ENCODE results near the gene SHC1. TPM values are rescaled to one million over a fixed set of nuclear protein-coding genes. Genes with fewer than 3 reads are reported as not detected.
"Not testable (repeated sequence)": the region's sequence is repeated elsewhere in the genome, so short reads cannot be mapped to it uniquely, and the experiment has no call there.

SHC1 gene
- total RNA-seq, 1 donor from 2014 or later = 73.2 TPM

DNA sequence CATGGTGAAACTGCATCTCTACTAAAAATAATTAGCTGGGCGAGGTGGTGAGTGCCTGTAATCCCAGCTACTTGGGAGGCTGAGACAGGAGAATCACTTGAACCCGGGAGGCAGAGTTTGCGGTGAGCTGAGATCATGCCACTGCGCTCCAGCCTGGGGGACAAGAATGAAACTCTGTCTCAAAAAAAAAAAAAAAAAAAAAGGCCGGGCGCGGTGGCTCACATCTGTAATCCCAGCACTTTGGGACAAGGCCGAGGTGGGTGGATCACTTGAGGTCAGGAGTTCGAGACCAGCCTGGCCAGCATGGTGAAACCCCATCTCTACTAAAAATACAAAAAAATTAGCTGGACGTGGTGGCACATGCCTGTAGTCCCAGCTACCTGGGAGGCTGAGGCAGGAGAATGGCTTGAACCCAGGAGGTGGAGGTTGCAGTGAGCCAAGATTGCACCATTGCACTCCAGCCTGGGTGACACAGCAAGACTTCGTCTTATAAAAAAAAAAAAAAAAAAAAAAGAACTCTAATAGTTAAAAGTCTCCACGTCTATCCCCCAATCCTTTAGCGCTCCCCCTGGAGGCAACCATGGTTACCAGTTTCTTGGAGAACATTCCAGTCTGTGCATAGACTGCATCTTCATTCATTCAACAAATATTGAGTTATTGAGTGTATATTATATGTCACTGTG, 24.9 kb upstream of the SHC1 start:
- peak; percentile 80 for DNase-seq (ENCODE audit: low spot score)

- no peak for DNase-seq (ENCODE audit: low spot score)
These were observed 24.0 kb upstream of the SHC1 start for GRCh38 chr1:154994591-154994990.

DNA sequence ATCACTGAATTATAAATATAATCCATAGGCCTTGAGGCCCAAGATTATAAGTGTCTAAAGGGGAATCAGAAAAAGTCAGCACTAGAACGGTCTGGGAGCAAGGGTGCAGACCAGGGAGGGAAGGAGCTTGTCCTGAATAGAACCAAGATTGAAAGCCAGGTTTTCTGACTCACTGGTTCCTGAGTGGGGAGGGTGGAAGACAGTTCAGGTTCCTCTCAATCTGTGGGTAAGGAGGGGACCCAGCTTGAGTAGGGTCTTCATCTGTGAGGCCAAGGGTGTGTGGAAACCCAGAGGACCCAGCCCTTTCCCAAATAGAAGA, 23.7 kb upstream of the SHC1 start:
- DNase-seq (ENCODE audit: low spot score) = no peak

DNA sequence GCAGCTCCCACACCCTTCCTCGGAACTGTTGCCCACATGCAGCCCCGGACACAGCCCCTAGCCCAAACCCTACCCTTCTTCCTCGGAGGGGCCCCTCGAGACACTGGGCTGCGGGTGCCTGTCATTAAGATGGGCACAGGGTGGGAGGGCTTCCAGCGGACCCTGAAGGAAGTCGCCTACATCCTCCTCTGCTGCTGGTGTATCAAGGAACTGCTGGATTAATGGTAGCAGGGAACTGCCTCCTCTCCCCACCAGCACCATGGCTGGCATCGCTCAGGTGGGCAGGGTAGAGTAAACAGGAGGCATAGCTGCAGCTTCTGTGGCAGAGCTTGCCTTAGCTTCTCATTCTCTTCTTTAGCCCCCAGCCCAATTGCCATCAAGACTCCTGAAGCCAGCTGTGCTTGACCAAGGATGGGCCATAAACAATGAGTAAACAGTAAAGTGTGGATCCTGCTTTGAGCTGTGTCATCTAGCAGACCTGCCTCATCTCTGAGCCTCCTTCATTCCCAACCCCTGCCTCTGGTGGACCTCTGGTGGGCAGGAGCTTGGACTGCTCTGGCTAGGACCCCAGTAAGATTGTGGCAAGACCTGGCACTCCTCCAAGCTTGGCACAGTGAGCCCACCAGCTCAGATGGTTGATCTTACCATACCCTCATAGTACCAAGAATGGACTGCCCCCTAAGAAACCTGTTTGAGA, 23.2 kb upstream of the SHC1 start, which contains the start of gene LENEP:
LENEP (plus strand) TSS at position 15 of the 697 bp plus-strand sequence; CDS start at position 37, 22 bp downstream.
- no peak for DNase-seq (ENCODE audit: low spot score)

GRCh38 chr1:154992721-154993571, 22.4 kb upstream of the SHC1 start:
- DNase-seq (ENCODE audit: low spot score) = peak; percentile 46

DNA sequence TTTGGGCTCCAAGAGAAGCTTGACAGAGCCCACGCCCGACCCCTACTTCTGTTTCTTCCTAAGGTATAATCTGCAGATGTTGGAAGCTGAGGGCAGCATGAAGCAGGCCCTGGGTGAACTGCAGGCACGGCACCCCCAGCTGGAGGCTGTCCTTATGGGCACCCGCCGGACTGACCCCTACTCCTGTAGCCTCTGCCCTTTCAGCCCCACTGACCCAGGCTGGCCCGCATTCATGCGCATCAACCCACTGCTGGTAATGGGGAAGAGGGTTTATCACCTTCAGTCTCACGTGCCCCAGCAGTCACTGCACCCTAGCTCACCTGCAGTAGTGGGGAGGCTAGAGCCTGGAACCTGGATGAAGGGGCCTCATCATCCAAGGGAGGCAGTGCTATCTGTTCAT, 19.7 kb upstream of the SHC1 start:
- no peak for DNase-seq (ENCODE audit: low spot score)

DNA sequence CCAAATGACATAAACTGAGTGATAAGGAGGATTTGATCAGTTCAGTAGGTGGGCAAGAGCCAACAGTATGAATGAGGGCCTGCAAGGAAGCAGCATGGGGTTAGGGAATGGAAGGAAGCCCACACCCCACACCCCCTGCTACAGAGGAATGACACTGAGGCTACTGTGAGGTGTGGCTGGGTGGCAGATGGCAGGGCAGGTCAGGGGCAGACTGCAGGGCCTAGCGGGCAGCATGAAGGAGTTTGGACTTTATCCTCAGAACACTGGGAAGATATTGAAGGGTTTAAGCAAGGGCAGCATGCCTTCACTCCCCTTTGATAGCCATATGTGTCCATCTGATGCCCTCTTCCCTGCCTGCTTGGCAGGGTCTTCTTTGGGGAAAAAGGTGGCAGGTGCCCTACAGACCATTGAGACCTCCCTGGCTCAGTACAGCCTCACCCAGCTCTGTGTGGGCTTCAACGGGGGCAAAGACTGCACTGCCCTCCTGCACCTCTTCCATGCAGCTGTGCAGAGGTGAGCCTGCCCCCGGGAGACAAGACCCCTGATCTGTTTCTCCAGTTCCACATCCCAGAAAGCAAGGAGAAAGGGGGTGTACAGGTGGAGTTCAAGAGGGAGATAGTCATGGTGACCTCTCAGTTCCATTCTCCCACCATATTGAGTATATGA, 18.8 kb upstream of the SHC1 start:
- DNase-seq (ENCODE audit: low spot score) = no peak

- DNase-seq (ENCODE audit: low spot score) = no peak
These were observed 17.8 kb upstream of the SHC1 start for GRCh38 chr1:154988058-154988954.

- DNase-seq (ENCODE audit: low spot score) = no peak
These were observed 16.8 kb upstream of the SHC1 start for GRCh38 chr1:154987326-154987725.

DNA sequence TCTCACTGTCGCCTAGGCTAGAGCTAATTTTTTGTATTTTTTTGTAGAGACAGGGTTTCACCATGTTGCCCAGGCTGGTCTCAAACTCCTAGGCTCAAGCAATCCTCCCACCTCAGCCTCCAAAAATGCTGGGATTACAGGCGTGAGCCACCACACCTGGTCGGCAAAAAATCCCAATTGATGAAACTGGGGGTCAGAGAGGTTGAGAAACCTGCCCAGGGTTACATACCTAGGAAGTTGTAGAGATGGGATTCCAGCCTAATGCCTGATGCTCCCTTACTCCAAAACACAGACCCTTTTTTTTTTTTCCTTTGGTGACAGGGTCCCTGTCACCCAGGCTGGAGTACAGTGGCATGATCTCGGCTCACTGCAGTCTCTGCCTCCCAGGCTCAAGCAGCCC, 16.2 kb upstream of the SHC1 start:
- DNase-seq (ENCODE audit: low spot score) = not testable (repeated sequence)

DNA sequence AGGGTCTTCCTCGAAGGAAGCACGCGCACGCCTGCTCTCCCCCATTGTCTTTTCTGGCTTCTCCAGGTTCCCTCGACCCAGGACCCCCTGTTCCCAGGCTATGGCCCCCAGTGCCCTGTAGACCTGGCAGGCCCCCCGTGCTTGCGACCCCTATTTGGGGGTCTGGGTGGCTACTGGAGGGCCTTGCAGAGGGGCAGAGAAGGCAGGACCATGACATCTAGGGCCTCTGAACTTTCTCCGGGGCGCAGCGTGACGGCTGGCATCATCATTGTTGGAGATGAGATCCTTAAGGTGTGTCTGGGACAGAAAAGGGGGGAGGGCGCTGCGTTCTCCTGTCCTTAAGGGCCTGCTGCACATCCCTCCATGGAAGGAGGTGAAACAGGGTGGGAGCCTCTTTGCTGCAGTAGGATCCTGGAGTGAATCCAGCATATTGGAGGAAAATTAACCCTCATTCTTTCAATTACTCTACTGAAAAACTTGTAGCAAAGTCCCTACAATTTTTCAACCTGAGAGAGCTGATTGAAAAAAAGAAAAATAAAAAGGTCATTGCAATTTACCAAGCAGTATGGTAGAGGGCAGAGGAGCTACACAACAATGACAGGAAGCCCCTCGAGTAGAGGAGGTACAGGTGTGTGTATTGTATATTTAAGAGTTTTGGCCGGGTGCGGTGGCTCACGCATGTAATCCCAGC, 13.4 kb upstream of the SHC1 start:
- no peak for DNase-seq (ENCODE audit: low spot score)

GRCh38 chr1:154982897-154983648, 12.5 kb upstream of the SHC1 start, which contains the start of gene FLAD1:
FLAD1 (plus strand) TSS chr1:154983344; CDS start chr1:154983695, 351 bp downstream.
- peak; percentile 100 for DNase-seq (ENCODE audit: low spot score)

GRCh38 chr1:154982341-154982740, 11.8 kb upstream of the SHC1 start:
- DNase-seq (ENCODE audit: low spot score) = no peak

DNA sequence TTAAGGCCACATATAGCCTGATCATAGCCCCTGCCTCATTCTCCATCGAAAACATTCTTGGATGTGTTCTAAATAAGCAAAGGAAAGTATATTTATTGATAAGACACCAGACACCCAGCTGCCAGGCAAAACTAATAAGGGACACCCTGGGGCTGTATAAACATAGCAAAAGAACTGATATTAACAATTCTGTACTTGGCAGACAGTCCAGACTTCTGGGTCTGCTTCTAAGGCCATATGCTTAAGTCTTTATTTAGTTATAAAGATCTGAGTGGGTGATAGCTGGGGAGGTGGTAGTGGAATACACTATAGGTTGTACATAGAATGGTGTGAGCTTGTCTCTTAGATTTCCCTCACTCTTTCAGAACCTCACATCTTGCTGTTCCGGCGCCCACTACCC, 7.8 kb upstream of the SHC1 start:
- no peak for DNase-seq (ENCODE audit: low spot score)

DNA sequence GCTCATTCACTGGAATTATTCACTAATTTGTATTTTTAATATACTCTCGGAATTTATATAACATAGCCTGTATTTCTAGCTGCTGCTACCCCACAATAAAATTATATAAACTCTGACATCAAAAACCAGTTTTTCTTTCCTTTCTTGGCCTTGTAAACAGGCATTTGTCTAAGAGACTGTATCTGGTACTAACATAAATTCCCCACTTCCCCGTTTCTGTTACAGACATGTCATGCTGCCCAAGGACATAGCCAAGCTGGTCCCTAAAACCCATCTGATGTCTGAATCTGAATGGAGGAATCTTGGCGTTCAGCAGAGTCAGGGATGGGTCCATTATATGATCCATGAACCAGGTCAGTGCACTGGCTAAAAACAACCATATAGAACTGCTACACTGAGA, 7.2 kb upstream of the SHC1 start:
- not testable (repeated sequence) for DNase-seq (ENCODE audit: low spot score)

GRCh38 chr1:154975409-154976059, 5.0 kb upstream of the SHC1 start:
- DNase-seq (ENCODE audit: low spot score) = peak; percentile 71

DNA sequence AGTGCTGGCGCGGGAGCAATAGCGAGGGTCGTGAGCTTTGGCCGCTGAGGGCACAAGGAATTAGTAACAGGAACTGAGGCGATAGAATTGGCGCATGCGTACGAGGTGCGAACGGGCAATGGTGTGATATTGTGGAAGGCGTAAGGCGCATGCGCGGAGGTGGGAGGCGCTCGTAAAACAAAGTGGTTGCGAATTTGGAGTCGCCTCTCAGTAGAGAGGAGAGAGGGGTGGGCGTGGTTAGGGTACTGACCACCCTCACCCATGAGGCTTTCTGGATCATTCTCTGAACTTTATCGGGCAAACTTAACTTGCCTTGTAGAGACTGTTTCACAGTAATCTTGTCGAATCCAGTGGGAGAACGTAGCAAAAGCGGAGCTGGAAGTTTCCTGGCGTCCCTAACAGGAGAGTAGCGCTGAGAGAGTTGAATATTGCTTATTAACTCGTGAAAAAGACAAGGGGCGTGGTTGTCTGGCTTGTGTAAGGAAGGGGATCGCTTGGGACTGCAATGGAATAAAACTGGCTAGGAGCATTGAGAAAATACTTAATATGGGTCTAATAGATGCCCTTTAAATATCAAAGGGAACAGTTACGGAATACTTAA, 4.4 kb upstream of the SHC1 start:
- peak; percentile 99 for DNase-seq (ENCODE audit: low spot score)

DNA sequence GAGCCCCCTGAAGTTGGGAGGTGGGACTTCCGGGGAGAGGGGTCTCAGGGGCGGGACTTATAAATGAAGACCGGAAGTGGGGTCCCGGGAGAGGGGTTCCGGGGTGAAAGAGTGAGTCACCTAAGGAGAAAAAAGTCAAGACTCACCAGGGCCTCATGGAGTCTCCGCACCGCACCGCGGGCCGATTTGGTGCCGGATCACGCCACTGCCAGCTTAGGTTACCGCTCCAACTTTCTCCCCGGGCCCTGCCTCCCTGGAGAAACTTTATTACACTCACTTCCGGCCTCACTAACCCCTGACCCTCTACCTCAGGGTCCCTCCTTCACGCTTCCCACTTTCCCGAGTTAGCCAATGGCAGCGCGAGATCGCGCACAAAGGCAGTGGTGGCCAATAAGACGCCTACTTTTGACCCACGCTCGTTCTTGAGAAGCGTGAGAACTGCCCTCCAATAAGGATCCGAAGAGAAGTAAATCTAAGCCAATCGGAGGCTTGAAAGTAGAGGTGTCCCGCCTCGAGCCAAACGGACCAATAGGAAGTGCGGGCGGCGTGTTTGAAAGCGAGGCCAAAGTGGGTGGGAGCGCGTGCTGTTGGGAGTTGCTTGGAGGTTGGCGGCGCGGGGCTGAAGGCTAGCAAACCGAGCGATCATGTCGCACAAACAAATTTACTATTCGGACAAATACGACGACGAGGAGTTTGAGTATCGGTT, 3.7 kb upstream of the SHC1 start, which contains the start of gene CKS1B:
CKS1B (plus strand) TSS at position 580 of the 706 bp plus-strand sequence; CDS start at position 645, 65 bp downstream.
- DNase-seq (ENCODE audit: low spot score) = peak; percentile 100

Measured in umbilical cord (tissue), 2 donors.